HEK293 (cell line): ENCODE results near the gene PTPRG.

ENCODE experiments used
- CTCF ChIA-PET: fragments of 350-600 bp; formaldehyde crosslinking; extraction: SDS; loops from one replicate; lab custom pipeline; 2021; ENCODE audit warnings: antibody characterized with exemption; lab: Yijun Ruan, JAX
- POLR2A ChIA-PET: fragments of 300-600 bp; formaldehyde crosslinking; extraction: SDS; loops from one replicate; lab custom pipeline; 2020; ENCODE audit warnings: antibody characterized with exemption, inconsistent platforms; lab: Yijun Ruan, JAX
- H3K27ac ChIP-seq: fragments of 200-500 bp; sonication (Bioruptor generic); 2 replicates; pipeline ENCODE4 v1.5.1; 2014; ENCODE audit warnings: low read depth, low read length, control low read depth, inconsistent platforms; ENCODE audit errors: extremely low read depth
- H3K36me3 ChIP-seq, 2 experiments: fragments of 200-500 bp in 1 of 2; sonication (Bioruptor generic) in 1 of 2; 1 replicate in 1 of 2; 2 replicates in 1 of 2; pipeline ENCODE4 v1.5.1; 2014 to 2017; ENCODE audit warnings: inconsistent platforms in 2 of 2, low read length in 2 of 2; ENCODE audit not compliant: control insufficient read depth in 2 of 2, insufficient read depth in 1 of 2
- H3K4me1 ChIP-seq: fragments of 200-500 bp; sonication (Bioruptor generic); 2 replicates; pipeline ENCODE4 v1.5.1; 2014; ENCODE audit warnings: mild to moderate bottlenecking, low read length, inconsistent platforms; ENCODE audit not compliant: control insufficient read depth, insufficient read depth
- H3K4me3 ChIP-seq: 2 replicates; pipeline ENCODE4 v1.5.1; 2011; ENCODE audit warnings: low read depth, mild to moderate bottlenecking, control low read depth, low read length, moderate library complexity
- H3K9me3 ChIP-seq: fragments of 200-500 bp; sonication (Bioruptor generic); 2 replicates; pipeline ENCODE4 v1.5.1; 2014; ENCODE audit warnings: low read depth, low read length, inconsistent platforms; ENCODE audit not compliant: control insufficient read depth, insufficient read depth
- FEZF1 ChIP-seq: fragments of 450-650 bp; formaldehyde crosslinking; IDR thresholded peaks from 2 replicates; pipeline ENCODE4 v1.5.1; 2016; ENCODE audit warnings: missing biosample characterization, missing genetic modification characterization
- GLIS1 ChIP-seq: fragments of 450-650 bp; formaldehyde crosslinking; IDR thresholded peaks from 2 replicates; pipeline ENCODE4 v1.5.1; 2016; ENCODE audit warnings: missing biosample characterization, missing genetic modification characterization
- HOXA7 ChIP-seq: sonication (generic); formaldehyde crosslinking; IDR thresholded peaks from 2 replicates; pipeline ENCODE4 v1.8.1; 2022; ENCODE audit warnings: missing genetic modification reagents, borderline replicate concordance
- IKZF3 ChIP-seq: fragments of 450-650 bp; IDR thresholded peaks from 2 replicates; pipeline ENCODE4 v1.5.0; 2018; ENCODE audit warnings: missing biosample characterization, mild to moderate bottlenecking, missing genetic modification characterization, moderate library complexity
- KLF9 ChIP-seq: fragments of 450-650 bp; formaldehyde crosslinking; IDR thresholded peaks from 2 replicates; pipeline ENCODE4 v1.5.1; 2016; ENCODE audit warnings: missing biosample characterization, missing genetic modification characterization, low read depth
- WT1 ChIP-seq: fragments of 450-650 bp; formaldehyde crosslinking; IDR thresholded peaks from 2 replicates; pipeline ENCODE4 v1.5.1; 2016; ENCODE audit warnings: missing biosample characterization, missing genetic modification characterization
- ZBTB1 ChIP-seq: fragments of 450-650 bp; formaldehyde crosslinking; IDR thresholded peaks from 2 replicates; pipeline ENCODE4 v1.5.1; 2016; ENCODE audit warnings: missing biosample characterization, missing genetic modification characterization
- ZNF16 ChIP-seq: fragments of 450-650 bp; formaldehyde crosslinking; IDR thresholded peaks from 2 replicates; pipeline ENCODE4 v1.5.1; 2016; ENCODE audit warnings: low read depth, missing biosample characterization, missing genetic modification characterization
- ZNF214 ChIP-seq: fragments of 450-650 bp; formaldehyde crosslinking; IDR thresholded peaks from 2 replicates; pipeline ENCODE4 v1.5.1; 2017; ENCODE audit warnings: missing biosample characterization, mild to moderate bottlenecking, missing genetic modification characterization, borderline replicate concordance
- ZNF37A ChIP-seq: fragments of 450-650 bp; IDR thresholded peaks from 2 replicates; pipeline ENCODE4 v1.5.1; 2018; ENCODE audit warnings: missing biosample characterization, missing genetic modification characterization
- ZNF585B ChIP-seq: fragments of 450-650 bp; formaldehyde crosslinking; IDR thresholded peaks from 2 replicates; pipeline ENCODE4 v1.5.1; 2016; ENCODE audit warnings: missing biosample characterization, missing genetic modification characterization
- ZNF664 ChIP-seq: fragments of 450-650 bp; formaldehyde crosslinking; IDR thresholded peaks from 2 replicates; pipeline ENCODE4 v1.5.1; 2016; ENCODE audit warnings: missing biosample characterization, missing genetic modification characterization
- ZNF670 ChIP-seq: fragments of 450-650 bp; formaldehyde crosslinking; IDR thresholded peaks from 2 replicates; pipeline ENCODE4 v1.5.1; 2016; ENCODE audit warnings: missing biosample characterization, missing genetic modification characterization, low read depth
- ZNF704 ChIP-seq: fragments of 450-650 bp; formaldehyde crosslinking; IDR thresholded peaks from 2 replicates; pipeline ENCODE4 v1.5.1; 2016; ENCODE audit warnings: missing biosample characterization, missing genetic modification characterization
- ZNF791 ChIP-seq: fragments of 450-650 bp; formaldehyde crosslinking; IDR thresholded peaks from 2 replicates; pipeline ENCODE4 v1.5.1; 2016; ENCODE audit warnings: missing biosample characterization, missing genetic modification characterization
- ZXDB ChIP-seq: fragments of 450-650 bp; formaldehyde crosslinking; IDR thresholded peaks from 2 replicates; pipeline ENCODE4 v1.5.1; 2016; ENCODE audit warnings: missing biosample characterization, missing genetic modification characterization
- TF ChIP-seq, protein P1 (sequence below): fragments of 450-650 bp; formaldehyde crosslinking; conservative IDR thresholded peaks from 2 replicates; pipeline ENCODE4 v1.5.1; 2016; ENCODE audit warnings: low read depth, missing biosample characterization, missing genetic modification characterization
- TF ChIP-seq, protein P2 (sequence below): fragments of 450-650 bp; formaldehyde crosslinking; IDR thresholded peaks from 2 replicates; pipeline ENCODE4 v1.5.1; 2016; ENCODE audit warnings: missing biosample characterization, missing genetic modification characterization

The PTPRG gene

DNA sequence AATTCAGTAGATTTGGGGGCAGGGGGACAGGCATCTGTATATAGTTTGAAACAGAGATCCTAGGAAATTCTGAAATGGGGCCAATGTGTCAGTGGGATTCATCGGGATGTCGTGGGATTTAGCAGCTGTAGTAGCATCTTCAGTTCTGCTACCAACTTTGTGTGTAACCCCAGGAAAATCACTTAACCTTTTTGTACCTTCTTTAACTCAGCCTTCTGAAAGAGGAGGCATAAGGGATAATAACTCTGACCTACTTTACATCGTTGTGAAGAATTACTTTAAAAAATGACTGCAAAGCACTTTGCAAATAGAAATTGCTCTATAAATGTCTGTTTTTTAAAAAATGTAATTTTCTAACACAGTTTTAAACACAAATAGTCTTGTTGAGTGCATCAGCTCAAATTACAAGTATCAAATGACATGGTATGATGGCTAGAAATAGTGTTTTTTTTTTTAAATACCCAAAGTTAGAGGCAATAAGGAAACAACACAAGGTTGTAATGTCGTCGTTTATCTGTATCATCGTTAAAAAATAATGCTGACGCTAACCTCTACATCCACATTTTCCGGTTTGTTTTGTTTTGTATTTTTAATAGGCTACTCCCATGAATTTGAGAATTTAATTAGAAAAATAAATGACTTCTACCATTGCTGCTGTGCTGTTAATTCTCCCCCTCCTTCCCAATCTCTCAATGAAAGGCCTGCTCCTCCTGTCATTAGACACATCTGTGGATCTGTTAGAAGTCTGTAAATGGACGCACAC is 338.5 kb downstream of the PTPRG start (continued):
- TF ChIP-seq, protein P1, sequence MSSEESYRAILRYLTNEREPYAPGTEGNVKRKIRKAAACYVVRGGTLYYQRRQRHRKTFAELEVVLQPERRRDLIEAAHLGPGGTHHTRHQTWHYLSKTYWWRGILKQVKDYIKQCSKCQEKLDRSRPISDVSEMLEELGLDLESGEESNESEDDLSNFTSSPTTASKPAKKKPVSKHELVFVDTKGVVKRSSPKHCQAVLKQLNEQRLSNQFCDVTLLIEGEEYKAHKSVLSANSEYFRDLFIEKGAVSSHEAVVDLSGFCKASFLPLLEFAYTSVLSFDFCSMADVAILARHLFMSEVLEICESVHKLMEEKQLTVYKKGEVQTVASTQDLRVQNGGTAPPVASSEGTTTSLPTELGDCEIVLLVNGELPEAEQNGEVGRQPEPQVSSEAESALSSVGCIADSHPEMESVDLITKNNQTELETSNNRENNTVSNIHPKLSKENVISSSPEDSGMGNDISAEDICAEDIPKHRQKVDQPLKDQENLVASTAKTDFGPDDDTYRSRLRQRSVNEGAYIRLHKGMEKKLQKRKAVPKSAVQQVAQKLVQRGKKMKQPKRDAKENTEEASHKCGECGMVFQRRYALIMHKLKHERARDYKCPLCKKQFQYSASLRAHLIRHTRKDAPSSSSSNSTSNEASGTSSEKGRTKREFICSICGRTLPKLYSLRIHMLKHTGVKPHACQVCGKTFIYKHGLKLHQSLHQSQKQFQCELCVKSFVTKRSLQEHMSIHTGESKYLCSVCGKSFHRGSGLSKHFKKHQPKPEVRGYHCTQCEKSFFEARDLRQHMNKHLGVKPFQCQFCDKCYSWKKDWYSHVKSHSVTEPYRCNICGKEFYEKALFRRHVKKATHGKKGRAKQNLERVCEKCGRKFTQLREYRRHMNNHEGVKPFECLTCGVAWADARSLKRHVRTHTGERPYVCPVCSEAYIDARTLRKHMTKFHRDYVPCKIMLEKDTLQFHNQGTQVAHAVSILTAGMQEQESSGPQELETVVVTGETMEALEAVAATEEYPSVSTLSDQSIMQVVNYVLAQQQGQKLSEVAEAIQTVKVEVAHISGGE (tag by site-specific recombination) = no peak
- TF ChIP-seq ZNF670 = no peak
- no peak for TF ChIP-seq KLF9 (tag by site-specific recombination)
- TF ChIP-seq ZNF704 (tag by site-specific recombination) = no peak
- TF ChIP-seq GLIS1 (tag by site-specific recombination) = no peak
- no peak for TF ChIP-seq ZNF664 (tag by site-specific recombination)
- TF ChIP-seq ZNF37A (tag by site-specific recombination) = no peak
- peak; percentile 78 for TF ChIP-seq WT1 (tag by site-specific recombination)
- no peak for TF ChIP-seq ZNF214 (tag by site-specific recombination)
- TF ChIP-seq IKZF3 (tag by site-specific recombination) = 0 out of 2 replicates have a peak, but pooled peaks have one; percentile 9
- TF ChIP-seq HOXA7 (CRISPR knock-in tag) = no peak

DNA sequence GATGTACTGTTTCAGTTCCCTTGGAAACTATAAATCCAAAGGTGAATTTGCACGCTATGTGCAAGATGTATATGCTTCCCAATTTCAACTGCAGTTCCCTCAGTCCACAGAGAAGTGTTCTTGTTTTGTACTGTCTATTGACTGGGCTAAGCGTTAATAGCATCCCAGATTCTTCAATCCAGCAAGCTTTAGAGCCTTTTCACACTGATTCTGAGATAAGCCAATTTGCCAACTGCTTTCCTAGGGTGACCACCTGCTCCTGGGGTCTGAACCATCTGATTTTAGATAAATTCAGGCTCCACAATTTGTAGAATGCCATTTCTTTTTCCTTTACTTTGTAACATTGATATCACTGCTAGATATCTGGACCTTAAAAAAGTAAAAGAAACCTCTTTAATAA is 340.1 kb downstream of the PTPRG start:
- Histone ChIP-seq H3K36me3 (no peaks in the 10 kb centered on the region), H3K9me3 (no peaks in the 10 kb centered on the region), H3K4me1 (peaks cover 12% of the 10 kb centered on the region), H3K27ac (no peak overlapping the region), H3K4me3 (no peak overlapping the region)
- ChIA-PET POLR2A (no interaction called here), CTCF (no interaction called here)
- TF ChIP-seq ZBTB1 (tag by site-specific recombination) = no peak
- TF ChIP-seq FEZF1 (tag by site-specific recombination) = no peak
- no peak for TF ChIP-seq ZNF791 (tag by site-specific recombination)
- no peak for TF ChIP-seq ZNF16 (tag by site-specific recombination)
- TF ChIP-seq ZNF704 (tag by site-specific recombination) = no peak
- TF ChIP-seq, protein P2, sequence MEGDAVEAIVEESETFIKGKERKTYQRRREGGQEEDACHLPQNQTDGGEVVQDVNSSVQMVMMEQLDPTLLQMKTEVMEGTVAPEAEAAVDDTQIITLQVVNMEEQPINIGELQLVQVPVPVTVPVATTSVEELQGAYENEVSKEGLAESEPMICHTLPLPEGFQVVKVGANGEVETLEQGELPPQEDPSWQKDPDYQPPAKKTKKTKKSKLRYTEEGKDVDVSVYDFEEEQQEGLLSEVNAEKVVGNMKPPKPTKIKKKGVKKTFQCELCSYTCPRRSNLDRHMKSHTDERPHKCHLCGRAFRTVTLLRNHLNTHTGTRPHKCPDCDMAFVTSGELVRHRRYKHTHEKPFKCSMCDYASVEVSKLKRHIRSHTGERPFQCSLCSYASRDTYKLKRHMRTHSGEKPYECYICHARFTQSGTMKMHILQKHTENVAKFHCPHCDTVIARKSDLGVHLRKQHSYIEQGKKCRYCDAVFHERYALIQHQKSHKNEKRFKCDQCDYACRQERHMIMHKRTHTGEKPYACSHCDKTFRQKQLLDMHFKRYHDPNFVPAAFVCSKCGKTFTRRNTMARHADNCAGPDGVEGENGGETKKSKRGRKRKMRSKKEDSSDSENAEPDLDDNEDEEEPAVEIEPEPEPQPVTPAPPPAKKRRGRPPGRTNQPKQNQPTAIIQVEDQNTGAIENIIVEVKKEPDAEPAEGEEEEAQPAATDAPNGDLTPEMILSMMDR = no peak
- TF ChIP-seq ZXDB = no peak
- no peak for TF ChIP-seq ZNF585B (tag by site-specific recombination)
- TF ChIP-seq, all 188 proteins: peak for 0
